Lower lobe of right lung (tissue), 2 donors: ENCODE results near the gene CEP112. TPM values are rescaled to one million over a fixed set of nuclear protein-coding genes. Genes with fewer than 3 reads are reported as not detected.

Experiments used
- ATAC-seq, 2 donors: fragments of 200-7000 bp; cut with Tn5 transposase; one replicate each; pipeline ENCODE4 v1.9.1; 2020 to 2022; ENCODE audit warnings: mild to moderate bottlenecking in 2 of 2, moderate library complexity in 2 of 2
- DNase-seq: peaks from one replicate; pipeline ENCODE4 v3.0.0-alpha.2; 2020
- H3K27ac ChIP-seq: fragments of 200-600 bp; one replicate; pipeline ENCODE4 v1.8.0; 2022
- H3K27me3 ChIP-seq: fragments of 200-600 bp; one replicate; pipeline ENCODE4 v1.8.0; 2022; ENCODE audit warnings: low read depth
- H3K36me3 ChIP-seq: fragments of 200-600 bp; one replicate; pipeline ENCODE4 v1.8.0; 2022; ENCODE audit warnings: mild to moderate bottlenecking
- H3K4me1 ChIP-seq: fragments of 200-600 bp; one replicate; pipeline ENCODE4 v1.8.0; 2022
- H3K4me3 ChIP-seq: fragments of 200-600 bp; one replicate; pipeline ENCODE4 v1.8.0; 2022; ENCODE audit warnings: mild to moderate bottlenecking
- H3K9me3 ChIP-seq: fragments of 200-600 bp; one replicate; pipeline ENCODE4 v1.8.0; 2022
- CTCF ChIP-seq: fragments of 200-600 bp; IDR thresholded peaks from one replicate; pipeline ENCODE4 v1.8.0; 2022; ENCODE audit warnings: antibody characterized with exemption, mild to moderate bottlenecking
- intact Hi-C: fragments of 100-400 bp; cut with DNase I; formaldehyde crosslinking; loops from one replicate; pipeline ENCODE4 v1.11.0; 2022
- total RNA-seq: library from RNA; stranded (reverse); fragmentation: NEBNext Ultra II Directional; extraction: Animal tissue kit (Norgen Biotek cat#: 25700); gene quantifications from one replicate; pipeline ENCODE4 v1.2.1, GENCODE V29; 2021
- donor health status: DM: no; HTN: yes; CAD: no; lungs with severe emphysema.

The CEP112 gene
- total RNA-seq, 1 donor from 2014 or later, result 30.1 TPM

DNA sequence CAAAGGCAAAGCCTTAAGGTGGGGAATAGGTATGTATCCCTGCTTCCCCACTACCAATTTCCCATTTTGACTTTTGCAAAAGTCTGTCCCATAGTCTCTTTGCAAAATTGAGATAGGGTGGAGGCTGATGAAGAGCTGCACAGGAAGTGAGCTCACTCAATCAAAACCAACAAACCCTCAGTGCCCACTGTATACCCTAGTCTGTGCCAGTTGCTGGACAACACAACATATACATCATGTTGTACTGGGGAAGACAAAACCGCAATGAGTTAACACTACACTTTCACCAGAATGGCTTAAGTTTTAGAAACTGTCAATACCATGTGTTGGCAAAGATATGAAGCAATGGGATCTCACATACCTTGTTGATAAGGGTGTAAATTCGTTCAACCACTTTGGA, 590.1 kb downstream of the CEP112 start:
- Histone ChIP-seq H3K9me3 (no peaks in the 10 kb centered on the region), H3K4me1 (no peaks in the 10 kb centered on the region), H3K27ac (no peak overlapping the region), H3K27me3 (no peaks in the 10 kb centered on the region), H3K4me3 (no peak overlapping the region), H3K36me3 (no peaks in the 10 kb centered on the region)
- ATAC-seq (no peak), DNase-seq (no peak)
- TF ChIP-seq CTCF, result no peak
- intact Hi-C loops, result no loop called here

- intact Hi-C loops, result no loop called here
- no peak overlapping the region for H3K27ac ChIP-seq
- no peaks in the 10 kb centered on the region for H3K36me3 ChIP-seq
- TF ChIP-seq CTCF, result no peak
- no peaks in the 10 kb centered on the region for H3K4me1 ChIP-seq
- ATAC-seq (no peak), DNase-seq (no peak)
- no peak overlapping the region for H3K4me3 ChIP-seq
- no peaks in the 10 kb centered on the region for H3K9me3 ChIP-seq
- H3K27me3 ChIP-seq, result no peaks in the 10 kb centered on the region
Observed at GRCh38 chr17:65601145-65601544, 590.8 kb downstream of the CEP112 start.

DNA sequence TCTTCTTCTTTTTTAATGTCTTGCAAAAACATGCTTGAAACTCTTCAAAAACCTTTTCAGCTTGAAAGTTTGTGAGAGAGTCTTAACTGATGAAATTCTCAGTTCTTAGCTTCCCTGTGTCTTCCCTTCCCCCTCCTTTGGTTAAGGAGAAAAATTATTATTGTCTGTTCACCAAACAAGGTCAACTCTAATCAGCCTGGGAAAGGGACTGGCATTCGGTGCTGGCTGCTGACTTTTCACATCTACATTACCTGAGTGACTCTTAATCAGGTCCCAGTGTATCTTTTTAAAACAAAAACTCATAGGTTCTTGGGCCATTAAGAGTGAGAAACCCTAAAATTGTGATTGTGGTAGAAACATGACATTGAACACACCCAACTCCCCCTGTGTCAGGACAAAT, 591.4 kb downstream of the CEP112 start:
- intact Hi-C loops, result no loop called here
- ATAC-seq (no peak), DNase-seq (no peak)
- Histone ChIP-seq H3K9me3 (no peaks in the 10 kb centered on the region), H3K36me3 (no peaks in the 10 kb centered on the region), H3K4me1 (no peaks in the 10 kb centered on the region), H3K27ac (no peak overlapping the region), H3K4me3 (no peak overlapping the region), H3K27me3 (no peaks in the 10 kb centered on the region)
- no peak for TF ChIP-seq CTCF

DNA sequence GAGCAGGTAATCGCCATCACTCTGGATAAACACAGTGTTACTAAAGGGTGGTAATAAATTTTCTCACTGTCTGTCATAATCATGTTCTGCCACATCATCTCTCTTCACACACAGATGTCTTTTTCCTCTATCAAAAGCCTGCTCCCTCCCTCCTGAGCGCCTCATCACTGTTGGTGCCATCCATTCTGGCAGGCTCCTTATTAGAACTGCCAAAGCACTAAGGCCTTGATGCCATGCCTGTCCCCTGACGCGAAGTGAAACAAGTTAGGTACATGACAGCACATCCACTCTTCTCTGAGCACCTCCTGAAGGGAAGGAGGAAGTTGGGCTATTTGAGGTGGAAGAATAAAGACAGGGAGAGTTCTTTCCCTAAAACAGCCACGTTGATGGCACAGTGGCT, 592.3 kb downstream of the CEP112 start:
- no peak for TF ChIP-seq CTCF
- no peaks in the 10 kb centered on the region for H3K27me3 ChIP-seq
- ATAC-seq, result no peak
- DNase-seq, result no peak
- no peak overlapping the region for H3K4me3 ChIP-seq
- H3K4me1 ChIP-seq, result peaks cover under 1% of the 10 kb centered on the region
- no peak overlapping the region for H3K27ac ChIP-seq
- no peaks in the 10 kb centered on the region for H3K36me3 ChIP-seq
- intact Hi-C loops, result no loop called here
- no peaks in the 10 kb centered on the region for H3K9me3 ChIP-seq

DNA sequence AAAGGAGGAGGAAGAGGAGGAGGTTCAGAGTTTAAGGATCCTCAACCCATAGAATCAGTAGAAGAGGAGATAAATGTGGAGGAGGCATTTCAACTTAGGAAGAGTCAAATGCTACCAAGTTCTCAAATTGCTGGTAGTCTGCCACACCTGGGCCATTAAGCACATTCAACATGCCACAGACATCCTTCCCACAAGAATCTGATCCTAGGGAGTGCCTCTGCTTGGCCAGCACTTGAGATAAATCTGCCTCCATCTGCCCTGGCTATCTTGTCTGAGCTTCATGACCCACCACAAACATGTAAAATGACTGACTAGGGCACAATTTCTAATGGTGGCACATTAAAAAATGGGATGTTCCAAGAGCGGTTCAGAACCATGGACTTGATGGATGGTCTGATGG, 593.2 kb downstream of the CEP112 start:
- no peak for ATAC-seq
- no peaks in the 10 kb centered on the region for H3K9me3 ChIP-seq
- no peak overlapping the region for H3K4me3 ChIP-seq
- no peaks in the 10 kb centered on the region for H3K36me3 ChIP-seq
- no peak overlapping the region for H3K27ac ChIP-seq
- H3K27me3 ChIP-seq, result no peaks in the 10 kb centered on the region
- DNase-seq, result no peak
- intact Hi-C loops, result no loop called here
- no peak for TF ChIP-seq CTCF
- peaks cover 3% of the 10 kb centered on the region for H3K4me1 ChIP-seq

DNA sequence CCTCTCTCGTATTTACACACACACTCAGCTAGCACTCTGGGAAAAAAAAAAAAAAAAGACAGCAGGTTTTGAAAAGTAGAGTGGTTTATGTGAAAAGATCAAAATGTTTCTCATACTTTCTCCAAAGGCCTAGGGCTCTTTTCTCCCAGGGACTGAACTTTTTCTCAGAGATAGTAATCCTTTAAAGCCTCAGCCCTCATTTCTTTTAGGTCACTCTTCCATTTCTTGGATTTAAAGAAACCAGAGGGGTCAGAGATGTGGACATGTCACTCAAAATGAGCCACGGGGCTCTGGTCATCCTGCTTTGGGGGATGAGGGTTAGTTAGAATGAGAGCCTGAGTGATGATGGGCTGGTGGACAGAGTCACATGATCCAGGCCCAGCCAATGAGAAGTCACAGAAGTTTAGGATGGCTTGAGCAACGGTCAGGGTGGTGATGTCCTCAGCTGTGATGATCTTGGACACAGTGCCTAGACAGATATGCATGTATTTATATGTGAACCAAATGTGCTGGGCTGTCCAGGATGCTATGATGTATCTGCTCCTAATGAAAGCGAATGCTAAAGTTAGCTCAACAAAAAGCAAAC, 596.8 kb downstream of the CEP112 start:
- no peaks in the 10 kb centered on the region for H3K9me3 ChIP-seq
- ATAC-seq (peak; percentile 18 to 43), DNase-seq (no peak)
- no peaks in the 10 kb centered on the region for H3K27me3 ChIP-seq
- no peak overlapping the region for H3K27ac ChIP-seq
- peaks cover 3% of the 10 kb centered on the region for H3K4me1 ChIP-seq
- H3K36me3 ChIP-seq, result no peaks in the 10 kb centered on the region
- intact Hi-C loops, result no loop called here
- no peak for TF ChIP-seq CTCF
- H3K4me3 ChIP-seq, result no peak overlapping the region
